ENCODE measurements around the gene KRT20.
"Not testable (repeated sequence)": the region's sequence is repeated elsewhere in the genome, so short reads cannot be mapped to it uniquely, and the experiment has no call there.

Gene KRT20

DNA sequence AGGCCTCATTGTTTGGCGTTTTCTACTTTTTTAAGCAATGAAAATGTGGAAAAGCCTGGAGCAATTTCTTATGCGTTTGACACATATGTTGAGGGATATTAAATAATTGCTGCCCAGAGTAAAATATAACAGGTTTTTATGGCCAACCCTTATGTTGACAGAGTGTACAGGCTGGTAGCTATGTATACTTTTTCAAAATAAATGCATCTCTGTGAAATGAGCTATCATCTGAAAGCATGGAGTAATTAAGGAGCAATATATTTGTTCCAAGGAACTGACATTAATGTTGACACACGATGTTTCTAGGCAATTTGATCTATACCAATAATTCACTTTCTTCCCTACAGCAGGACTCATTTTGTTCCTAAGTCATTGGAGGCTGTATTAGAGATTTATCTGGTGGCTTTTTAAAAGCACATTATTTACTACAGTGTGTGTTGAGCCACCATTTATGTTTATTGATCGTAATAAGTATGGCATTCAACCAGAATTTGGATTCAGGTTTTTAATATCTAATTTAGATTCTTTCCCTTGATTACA is 11.9 kb upstream of the KRT20 start:
- no peak for DNase-seq

DNA sequence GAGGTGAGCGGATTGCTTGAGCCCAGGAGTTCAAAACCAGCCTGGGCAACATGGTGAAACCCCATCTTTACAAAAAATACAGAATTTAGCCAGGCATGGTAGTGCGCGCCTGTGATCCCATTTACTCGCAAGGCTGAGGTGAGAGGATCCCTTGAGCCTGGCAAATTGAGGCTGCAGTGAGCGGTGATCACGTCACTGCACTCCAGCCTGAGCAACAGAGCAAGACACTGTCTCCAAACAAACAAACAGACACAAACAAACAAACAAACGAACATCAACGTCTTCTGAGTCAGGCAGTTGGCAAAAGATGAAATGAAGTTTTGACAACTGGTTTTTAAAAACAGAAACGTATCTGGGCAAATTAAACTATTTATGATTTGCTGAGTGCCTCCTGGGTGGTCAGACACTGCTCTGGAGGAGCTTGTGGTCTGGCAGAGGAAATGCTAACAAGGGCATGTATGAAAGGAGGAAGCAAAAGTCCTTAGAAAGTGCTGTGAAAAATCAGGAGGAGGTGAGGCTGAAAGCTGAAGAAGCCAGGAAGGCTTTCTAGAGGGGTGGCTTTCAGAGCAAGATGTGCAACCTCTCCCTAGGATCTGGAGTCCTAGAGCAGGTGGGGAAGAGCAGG is 10.2 kb upstream of the KRT20 start:
- DNase-seq, result no peak

DNA sequence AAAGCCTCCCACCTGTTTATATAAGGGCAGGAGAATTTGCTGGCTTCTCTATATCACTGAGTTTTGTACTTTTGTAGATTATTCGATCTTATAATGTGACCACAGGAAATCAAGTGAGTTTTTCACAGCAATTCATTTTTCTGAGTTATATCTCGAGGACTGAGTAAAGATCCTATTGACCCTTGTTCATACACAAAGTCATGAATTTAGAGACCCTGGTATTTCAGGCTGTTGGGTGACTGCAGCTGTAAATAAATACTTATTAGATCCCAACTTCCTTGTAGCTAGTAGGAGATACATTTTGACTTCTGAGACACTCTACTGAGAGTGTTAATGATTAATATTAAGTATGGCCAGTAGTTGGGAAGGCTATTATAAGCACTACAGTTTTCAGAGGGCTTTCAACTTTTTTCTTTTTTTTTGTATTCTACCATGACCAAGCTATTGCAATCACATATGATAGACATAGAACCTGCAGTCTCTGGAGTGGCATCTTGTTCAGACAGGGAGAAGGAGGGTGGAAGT is 3.2 kb upstream of the KRT20 start:
- no peak for DNase-seq

DNA sequence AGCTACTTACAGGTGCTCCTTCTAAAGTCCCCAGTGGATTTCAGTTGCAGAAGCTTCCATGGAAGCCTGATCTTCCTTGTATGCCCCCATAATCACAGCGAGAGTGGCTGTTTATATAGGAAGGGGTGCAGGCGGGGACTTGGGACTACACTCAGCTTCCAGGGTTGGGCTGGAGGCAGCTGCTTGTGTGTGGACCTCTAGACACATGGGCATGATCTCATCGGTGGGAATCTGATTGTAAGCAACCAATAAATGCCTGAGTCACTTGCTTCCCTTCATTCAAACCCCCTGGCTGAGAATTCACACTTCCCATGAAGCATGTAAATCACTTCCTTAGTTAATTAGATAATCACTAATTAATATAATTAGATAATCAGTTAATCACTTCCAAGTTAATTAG is 1.0 kb upstream of the KRT20 start:
- no peak for DNase-seq

DNA sequence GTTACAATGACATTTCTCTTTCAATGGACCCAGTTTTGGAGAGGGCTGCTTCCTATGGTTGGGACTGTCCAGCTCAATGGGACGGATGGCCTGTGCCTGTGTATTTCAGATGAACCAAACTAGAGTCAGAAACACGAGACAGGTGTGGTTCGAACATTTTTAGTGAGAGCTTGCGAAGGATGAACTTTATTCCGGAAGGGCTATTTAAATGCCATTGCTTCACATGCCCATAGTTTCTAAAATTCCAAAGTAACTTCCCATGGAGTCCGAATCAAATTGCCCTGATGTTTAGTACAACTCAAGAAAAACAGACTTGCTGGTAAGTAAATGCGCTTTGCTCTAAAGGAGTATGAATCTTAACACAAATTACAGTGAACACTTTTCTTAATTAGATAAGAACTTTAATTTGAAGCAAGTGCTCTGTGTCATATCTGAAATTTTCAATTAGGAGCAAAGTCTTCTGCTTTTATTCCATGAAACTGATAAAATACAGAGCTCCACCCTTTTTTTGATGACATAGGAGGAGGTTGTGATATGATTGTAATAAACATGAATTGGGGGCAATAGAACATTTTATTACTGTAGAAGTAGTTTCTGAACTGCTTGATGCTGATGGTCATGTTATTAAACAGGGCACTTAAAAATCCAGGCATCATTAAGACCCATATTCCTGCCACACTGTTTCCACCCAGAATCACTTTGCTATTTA is 1.3 kb downstream of the KRT20 start:
- DNase-seq, result no peak

DNA sequence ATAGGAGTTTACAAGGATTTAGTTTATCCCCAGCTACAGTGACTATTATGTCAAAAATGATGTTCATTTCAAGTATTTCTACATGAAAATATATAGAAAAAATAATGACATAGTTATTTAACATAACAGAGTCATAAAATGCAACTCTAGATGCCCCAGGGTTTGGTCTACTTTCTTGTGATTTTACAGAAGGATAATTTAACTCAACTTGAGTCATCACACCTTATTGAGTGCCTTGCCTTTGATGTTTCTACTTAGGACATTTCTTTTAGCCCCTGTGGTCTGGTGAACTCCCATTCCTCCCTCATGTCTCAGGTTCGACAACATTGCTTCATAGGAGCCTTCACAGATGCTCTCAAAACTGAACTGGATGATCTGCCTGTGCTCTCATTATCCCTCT is 2.0 kb downstream of the KRT20 start:
- no peak for DNase-seq

DNA sequence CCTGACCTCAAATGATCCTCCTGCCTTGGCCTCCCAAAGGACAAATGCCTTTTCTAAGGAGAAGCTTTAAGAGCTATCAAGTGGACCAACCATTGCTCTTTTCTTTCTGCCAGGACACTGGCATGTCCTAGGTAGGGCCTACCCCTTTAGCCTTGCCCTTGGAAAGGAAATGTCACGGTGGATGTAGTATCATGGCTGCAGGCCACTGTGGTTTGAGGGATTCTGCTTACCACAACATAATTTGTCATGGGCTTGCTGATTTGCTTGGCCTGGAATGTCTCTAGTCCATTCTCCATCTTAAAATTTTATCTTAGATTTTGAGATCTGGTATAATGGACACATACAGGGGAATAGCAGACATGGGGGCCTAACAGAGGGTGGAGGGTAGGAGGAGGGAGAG is 6.0 kb downstream of the KRT20 start:
- no peak for DNase-seq

DNA sequence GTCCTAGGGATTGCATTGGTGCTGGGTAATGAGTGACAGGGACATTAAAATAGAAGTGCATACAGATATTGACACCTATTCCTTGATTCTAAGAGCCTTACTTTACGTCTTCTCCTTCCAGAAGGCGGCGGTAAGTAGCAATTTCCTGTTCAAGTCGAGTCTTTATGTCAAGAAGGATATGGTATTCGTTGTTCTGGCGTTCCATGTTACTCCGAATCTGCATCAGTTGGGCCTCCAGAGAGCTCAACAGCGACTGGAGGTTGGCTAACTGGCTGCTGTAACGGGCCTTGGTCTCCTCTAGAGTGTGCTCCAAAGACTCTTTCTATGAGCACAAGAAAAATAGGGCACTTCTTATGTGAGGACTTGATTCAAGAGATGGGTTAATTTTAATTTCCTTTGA is 7.0 kb downstream of the KRT20 start:
- DNase-seq, result no peak

DNA sequence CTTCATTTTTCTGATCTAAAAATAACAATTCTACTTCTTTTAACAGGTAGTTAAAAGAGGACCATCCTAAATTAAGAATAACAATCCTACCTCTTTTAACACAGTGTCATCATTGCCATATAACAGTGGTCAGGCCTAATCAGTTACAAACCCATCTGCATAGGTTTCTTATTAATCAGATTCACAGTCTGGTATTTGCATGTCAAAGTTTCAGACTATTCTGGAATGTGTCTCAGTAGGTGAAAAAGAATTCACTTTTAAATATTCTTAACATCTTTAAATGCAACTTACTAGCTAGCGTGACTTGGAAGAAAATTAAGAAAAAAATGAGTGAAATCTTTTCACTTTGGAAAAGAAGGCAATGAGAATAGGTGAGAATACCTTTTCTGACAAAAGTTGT is 11.2 kb downstream of the KRT20 start:
- DNase-seq, result no peak

DNA sequence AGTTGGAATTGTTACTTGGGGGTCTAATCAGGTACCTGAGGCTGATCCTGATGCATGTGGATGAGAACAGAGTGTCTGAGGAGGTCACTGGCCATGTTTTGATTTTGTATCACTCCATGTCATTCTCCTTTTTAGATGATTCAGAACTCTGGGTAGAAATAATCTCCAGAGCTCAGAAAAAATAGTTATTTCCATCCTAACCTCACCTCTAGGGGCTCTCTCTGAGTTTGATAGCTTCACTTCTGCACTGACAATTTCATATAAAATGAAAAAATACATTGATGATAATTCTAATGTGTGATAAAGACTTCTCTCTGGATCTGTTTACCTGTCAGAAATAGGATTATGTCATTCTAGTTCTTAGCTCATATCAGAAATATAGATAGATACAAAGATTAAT is 11.8 kb downstream of the KRT20 start:
- DNase-seq, result no peak

DNA sequence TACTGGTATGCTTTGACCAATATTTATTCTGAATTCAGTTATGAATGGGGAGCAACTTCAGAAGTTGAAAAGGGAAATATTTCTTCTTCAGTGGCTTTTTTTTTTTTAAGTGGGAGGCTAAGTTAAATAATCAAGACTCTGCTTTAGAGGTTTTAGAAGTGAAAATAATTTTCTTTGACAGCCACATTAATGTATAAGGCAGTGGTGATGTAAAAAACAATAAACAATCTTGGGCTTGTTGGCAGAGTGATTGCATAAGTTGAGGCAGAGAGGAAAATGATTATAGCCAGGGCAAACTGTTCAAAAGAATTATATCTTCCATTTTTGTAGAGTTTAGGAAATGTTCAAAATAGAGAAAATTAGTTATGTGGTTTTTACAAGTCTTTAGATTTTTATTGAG is 12.6 kb downstream of the KRT20 start:
- DNase-seq, result no peak

DNA sequence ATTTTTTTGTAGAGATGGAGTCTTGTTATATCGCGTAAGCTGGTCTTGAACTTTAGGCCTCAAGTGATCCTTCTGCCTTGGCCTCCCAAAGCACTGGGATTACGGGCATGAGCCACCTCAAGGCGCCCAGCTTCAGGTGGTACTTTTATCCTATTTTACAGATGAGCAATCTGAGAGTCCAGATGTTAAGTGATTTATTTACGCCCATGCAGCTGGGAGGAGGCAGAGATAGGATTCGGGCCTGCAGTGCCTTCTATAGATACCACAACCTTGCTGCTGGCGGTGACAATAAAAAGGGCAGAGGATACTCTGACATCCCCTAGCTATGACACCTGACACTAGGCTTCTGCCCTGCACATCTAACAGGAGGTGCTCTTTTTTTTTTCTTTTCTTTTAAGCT is 13.7 kb downstream of the KRT20 start:
- no peak for DNase-seq

DNA sequence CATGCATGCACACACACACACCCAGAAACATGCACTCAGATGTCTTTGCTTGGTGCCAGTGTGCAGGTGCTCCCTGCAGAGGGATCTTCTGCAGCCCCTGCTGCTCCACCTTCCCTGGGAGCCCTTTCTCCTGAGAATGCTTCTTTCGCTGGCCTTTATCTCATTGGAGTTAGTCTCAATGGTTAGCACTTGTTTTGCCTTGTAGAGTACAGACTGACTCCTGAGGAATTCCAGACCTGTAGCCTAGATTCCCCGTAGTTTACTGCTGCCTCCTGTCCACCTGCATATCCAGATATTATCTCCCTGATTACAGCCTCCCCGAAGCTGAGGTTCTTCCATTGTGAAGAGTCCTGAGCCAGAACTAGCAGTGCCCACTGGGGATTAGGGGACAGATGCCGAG is 14.9 kb downstream of the KRT20 start:
- DNase-seq, result no peak

DNA sequence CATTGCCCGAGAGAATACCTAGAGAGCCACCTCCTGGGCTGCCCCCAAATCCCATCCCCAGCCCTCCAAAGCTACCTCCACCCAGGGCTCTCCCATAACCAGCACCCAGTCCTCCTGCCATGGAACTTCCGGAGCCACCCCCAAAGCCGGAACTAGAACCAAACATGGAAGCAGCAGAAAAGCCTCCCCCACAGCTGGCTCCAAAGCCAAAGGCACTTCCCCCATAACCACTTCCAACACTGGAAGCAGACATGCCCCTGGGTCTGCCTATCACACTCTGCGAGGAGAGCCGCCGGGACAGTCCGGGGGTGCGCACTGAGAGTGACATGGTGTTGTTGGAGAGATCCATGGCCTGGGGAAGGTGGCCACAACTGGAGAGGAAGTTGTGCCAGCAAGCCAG is 18.2 kb downstream of the KRT20 start, which contains the start of gene KRT12:
KRT12 (minus strand) TSS at position 386 of the 400 bp plus-strand sequence; CDS start at position 349, 37 bp downstream.
- no peak for DNase-seq

DNA sequence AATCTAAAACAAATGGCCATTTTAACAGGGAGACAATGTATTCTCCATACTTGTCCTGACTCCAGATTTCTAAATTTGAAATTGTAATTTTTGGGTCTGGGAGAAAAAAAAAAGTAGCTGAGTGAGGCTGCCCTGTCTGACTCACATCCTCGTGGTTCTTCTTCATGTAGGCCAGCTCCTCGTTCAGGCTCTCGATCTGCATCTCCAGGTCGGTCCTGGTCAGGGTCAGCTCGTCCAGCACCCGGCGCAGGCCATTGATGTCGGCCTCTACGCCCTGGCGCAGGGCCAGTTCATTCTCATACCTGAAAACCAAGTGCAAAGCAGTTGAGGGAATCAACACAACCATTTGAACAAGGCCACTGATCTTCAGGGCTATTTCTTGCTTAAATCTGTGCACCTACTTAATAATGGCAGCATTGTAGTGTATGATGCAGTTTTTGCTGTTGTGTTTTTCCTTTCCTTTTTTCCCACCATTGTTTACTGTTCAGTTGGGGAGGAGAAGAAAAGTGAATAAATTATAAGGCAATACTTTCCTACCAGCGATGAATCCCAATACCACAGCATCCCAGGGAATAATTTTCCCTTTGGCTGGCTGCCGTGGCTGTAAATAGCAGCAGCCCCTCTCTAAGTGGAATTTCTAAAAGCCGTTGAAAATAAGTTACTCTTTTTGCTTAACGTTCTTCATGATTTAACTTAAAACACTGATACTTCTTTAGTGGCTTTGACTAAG is 20.2 kb downstream of the KRT20 start:
- DNase-seq, result no peak

DNA sequence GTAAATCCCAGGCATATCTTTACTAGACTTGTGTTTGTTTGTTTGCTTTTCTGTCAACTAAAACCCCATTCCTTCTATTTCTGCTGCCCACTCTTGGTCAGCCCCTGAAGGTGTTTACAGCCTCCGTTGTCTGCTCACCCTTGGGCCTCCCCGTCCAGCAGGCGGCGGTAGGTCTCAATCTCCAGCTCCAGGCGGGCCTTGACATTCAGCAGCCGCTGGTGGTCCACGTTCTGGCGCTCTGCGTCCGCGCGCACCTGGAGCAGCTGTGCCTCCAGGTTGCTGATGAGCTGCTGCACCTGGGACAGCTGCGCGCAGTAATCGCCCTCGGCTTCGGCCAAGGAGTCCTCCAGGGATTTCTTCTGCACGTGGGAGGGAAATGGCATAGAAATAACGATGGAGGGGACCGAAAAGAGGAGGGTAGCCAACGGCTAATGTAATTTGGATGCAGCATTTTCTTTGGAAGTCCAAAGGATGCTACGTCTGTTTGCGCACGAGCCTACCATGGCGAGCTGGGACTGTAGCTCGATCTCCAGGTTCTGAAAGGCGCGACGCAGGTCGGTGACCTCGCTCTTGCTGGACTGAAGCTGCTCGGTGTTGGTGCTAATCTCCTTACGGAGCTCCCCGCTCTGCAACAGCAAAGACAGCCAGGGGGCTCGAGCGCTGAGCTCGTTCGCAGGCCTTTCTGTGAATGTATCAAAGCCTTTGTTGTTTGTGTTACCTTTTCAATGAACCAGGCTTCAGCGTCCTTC is 21.9 kb downstream of the KRT20 start:
- DNase-seq, result no peak

DNA sequence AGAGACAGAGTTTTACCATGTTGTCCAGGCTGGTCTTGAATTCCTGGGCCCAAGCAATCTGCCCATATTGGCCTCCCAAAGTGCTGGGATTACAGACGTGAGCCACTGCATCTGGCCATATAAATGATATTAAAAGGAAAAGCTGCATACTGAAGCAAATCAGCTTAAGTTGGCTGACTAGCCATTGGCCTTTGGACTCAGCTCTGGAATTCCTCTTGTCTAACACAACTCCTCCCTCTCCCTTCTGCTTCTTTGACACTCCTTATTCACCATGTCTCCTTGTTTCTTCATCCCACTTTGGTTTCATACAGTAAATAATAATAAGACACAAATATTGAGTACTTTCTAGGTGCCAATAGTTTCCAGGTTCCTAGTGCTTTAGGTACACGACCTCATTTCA is 25.5 kb downstream of the KRT20 start:
- no peak for DNase-seq

DNA sequence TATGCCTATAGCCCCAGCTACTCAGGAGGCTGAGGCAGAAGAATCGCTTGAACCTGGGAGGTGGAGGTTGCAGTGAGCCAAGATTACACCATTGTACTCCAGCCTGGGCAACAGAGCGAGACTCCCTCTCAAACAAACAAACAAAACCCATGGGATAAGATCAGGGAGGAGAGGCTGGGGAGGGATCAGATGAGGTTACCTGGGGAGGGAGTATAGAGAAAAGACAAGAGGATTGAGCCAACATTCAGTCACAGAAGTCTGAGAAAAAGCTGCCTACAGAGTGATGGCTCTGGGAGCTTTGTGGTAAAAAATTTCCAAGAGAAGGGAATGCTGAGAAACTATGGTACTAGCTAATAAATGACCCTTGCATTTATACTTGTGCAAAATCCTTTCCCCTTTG is 26.4 kb downstream of the KRT20 start:
- not testable (repeated sequence) for DNase-seq

DNA sequence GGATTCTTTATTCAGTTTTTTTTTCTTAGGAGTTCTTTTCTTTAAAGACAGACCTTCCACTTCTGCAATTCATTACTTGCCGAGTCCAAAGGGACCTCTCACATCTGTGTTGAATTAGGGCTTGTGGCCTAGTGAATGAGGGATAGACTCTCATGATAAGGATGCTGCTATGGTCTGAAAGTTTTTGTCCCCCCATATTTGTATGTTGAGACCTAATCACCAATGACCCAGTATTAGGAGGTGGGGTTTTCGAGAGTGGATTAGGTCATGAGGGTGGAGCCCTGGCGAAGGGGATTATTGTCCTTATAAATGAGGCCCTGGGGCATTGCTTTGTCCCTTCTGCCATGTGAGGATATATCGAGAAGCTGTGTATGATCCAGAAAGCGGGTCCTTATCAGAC is 27.5 kb downstream of the KRT20 start:
- DNase-seq, result no peak

DNA sequence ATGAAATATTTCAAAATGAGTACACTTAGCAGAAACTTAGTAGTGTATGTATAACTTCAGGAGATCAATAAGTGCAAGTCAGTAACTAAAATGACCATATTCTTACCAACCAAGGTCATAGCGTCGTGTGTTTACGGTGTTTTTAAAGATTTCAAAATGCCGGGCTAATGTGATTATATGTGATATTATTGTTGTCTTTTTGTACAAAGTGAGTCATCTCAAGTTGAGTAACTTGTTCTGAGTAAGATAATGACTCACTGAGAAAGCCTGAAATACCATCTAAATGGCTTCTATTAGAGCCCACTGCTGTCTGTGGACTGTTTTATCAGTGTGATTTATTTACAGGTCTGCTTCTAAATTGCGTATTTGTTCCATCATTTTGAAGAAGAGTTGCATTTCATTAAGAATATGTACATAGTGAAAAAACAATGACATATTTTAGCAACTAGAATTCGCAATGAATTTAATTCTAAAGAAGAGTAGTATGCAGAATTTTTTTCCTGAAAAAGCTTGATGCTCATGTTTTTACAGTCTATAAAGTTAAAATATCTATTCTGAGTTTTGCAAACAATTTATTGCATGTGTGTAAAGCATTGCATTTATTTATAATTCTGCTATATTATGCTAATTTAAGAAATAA is 30.7 kb downstream of the KRT20 start:
- no peak for DNase-seq

DNA sequence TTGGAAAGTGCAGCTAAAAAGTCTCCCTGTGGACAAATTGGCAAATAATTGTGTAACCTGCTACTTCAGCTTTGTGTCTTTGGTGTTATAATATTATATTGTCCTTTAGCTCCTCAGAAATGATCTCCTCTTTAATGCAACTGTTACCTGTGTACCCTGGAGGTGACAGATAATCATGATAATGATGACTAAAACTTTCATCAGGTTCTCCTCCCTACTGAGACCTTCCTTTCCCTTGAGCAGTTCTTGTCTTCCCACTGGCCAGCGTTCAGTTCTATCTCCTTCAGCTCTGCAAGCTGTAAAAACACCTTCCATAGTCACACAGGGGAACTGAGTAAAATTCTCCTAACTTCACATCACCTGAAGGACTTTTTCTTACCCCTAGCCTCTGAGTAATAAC is 32.7 kb downstream of the KRT20 start:
- DNase-seq, result no peak

All from hypothalamus (tissue), 51 donors.